ENCODE data around the gene BAG5. TPM values are rescaled to one million over a fixed set of nuclear protein-coding genes. Genes with fewer than 3 reads are reported as not detected.
"Not testable (repeated sequence)": the region's sequence is repeated elsewhere in the genome, so short reads cannot be mapped to it uniquely, and the experiment has no call there.

The BAG5 gene
- total RNA-seq, 1 experiment from 2014 or later, result 27.0 TPM

DNA sequence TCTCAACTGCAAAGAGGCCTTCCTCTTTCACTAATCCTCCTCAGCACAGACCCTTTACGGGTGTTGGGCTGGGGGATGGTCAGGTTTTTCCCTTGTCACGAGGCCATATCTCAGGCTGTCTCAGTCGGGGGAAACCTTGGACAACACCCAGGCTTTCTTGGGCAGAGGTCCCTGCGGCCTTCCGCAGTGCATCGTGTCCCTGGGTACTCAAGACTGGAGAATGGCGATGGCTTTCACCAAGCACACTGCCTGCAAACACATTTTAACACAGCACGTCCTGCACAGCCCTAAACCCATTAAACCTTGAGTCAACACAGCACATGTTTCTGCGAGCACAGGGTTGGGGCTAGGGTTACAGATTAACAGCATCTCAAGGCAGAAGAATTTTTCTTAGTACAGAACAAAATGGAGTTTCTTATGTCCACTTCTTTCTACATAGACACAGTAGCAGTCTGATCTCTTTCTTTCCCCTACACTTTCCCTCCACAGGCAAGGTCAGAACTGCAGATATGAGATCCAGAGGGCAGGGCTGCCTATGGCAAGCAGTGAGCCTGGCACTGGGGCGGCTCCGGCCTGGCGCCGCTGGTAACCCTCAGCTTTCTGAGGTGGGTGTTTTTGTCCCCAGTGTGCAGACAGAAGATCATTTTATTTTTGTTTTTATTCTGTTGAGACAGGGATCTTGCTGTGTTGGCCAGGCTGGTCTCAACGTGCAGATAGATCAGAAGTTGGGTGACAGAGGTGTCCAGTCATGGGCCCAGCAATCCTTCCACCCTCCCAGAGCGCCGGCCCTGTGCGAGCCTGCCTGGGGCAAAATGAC is 36.8 kb downstream of the BAG5 start:
- H3K27ac ChIP-seq (ENCODE audit: low read depth, low read length); H3K9me2 ChIP-seq (ENCODE audit: insufficient read depth); BruUV-seq (replicated peaks); intact Hi-C loops (cut with micrococcal nuclease); H3K4me2 ChIP-seq (ENCODE audit: low read length); POLR2A ChIA-PET; H3K36me3 ChIP-seq (ENCODE audit: control insufficient read depth in 1 of 2, insufficient read depth in 2 of 2, low read length in 2 of 2); RAD21 ChIA-PET (ENCODE audit: low non-redundant PET in 1 of 2, low total read pairs in 2 of 2, uncharacterized antibody in 2 of 2, unreplicated experiment in 2 of 2); H3K9me3 ChIP-seq (ENCODE audit: control insufficient read depth in 1 of 2, insufficient read depth in 1 of 2, low read depth in 1 of 2, low read length in 2 of 2); H4K20me1 ChIP-seq (ENCODE audit: insufficient read depth); DNase-seq (ENCODE audit: low read depth, low spot score); H3K9ac ChIP-seq (ENCODE audit: low read length); H3K4me3 ChIP-seq (replicated peaks in 1 of 2; ENCODE audit: low read depth in 1 of 2, low read length in 2 of 2); H3K27me3 ChIP-seq (ENCODE audit: insufficient read depth, low read length); CTCF ChIA-PET; ATAC-seq; H2AFZ ChIP-seq (ENCODE audit: low read depth, low read length, poor library complexity, severe bottlenecking): not testable (repeated sequence)
- H3K4me1 ChIP-seq (ENCODE audit: control insufficient read depth in 1 of 2, insufficient read depth in 2 of 2, low read length in 2 of 2), result peaks cover 17 to 43% of the 10 kb centered on the region in 2 experiments; a peak in 3 of 4 replicates
- peaks cover 25% of the 10 kb centered on the region for H3K79me2 ChIP-seq (ENCODE audit: insufficient read depth, low read length)

DNA sequence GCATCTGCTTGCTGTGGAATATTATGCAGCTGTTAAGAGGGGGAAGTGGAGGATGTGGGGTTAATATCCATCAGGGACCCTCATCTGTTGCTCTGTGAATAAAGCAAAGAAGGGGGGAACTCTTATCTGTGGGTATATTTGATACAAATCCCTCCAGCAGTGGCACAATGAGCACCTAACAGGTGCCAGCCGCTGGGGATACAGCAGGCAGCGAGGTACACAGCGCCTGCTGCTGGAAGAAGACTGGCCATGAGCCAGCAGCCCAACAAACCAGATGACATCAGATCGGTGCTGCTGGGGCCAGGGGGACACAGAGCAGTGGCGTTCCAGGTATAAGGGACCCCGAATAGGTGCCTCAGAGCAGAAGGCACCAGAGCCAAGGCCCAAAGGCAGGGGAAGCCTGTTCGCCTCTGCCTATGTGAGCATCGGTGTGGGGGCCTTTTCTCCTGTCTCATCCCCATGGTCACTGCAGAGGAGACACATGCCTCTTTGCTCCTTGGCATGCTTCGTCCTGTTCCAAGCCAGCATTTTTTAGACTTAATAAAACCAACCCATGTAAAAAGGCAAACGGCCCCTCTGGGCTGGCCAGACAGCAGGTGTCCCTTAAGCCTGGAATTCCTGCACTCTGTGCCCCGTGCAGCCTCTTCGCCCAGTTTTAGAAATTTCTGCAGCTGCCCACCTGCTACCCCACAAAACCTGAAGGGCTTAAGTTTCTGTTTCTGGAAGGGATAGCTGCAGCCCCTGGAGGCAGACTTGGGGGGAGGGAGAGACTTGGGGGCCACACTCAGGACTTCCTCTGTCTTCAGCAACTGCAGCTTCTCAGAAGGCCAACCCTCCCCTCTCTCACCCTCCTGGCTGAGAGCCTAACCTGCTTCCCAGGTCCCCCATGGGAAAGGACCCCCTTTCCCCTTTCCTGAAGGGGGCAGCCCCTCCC is 38.2 kb downstream of the BAG5 start:
- no peak overlapping the region for H3K27ac ChIP-seq (ENCODE audit: low read depth, low read length)
- intact Hi-C loops (cut with micrococcal nuclease), result no loop called here
- H4K20me1 ChIP-seq (ENCODE audit: insufficient read depth), result no peaks in the 10 kb centered on the region; the same call in 1 of the 2 replicates
- H3K4me2 ChIP-seq (ENCODE audit: low read length), result no peak overlapping the region
- no peak for DNase-seq (ENCODE audit: low read depth, low spot score)
- H2AFZ ChIP-seq (ENCODE audit: low read depth, low read length, poor library complexity, severe bottlenecking), result no peak overlapping the region
- H3K9me3 ChIP-seq (ENCODE audit: control insufficient read depth in 1 of 2, insufficient read depth in 1 of 2, low read depth in 1 of 2, low read length in 2 of 2), result no peaks in the 10 kb centered on the region
- H3K4me3 ChIP-seq (replicated peaks in 1 of 2; ENCODE audit: low read depth in 1 of 2, low read length in 2 of 2), result no peak overlapping the region
- BruUV-seq (replicated peaks), result no TSS peak
- peaks cover 0 to 9% of the 10 kb centered on the region in 2 experiments; a peak in 1 of 4 replicates for H3K36me3 ChIP-seq (ENCODE audit: control insufficient read depth in 1 of 2, insufficient read depth in 2 of 2, low read length in 2 of 2)
- no peak overlapping the region for H3K9ac ChIP-seq (ENCODE audit: low read length)
- no peaks in the 10 kb centered on the region for H3K27me3 ChIP-seq (ENCODE audit: insufficient read depth, low read length)
- H3K4me1 ChIP-seq (ENCODE audit: control insufficient read depth in 1 of 2, insufficient read depth in 2 of 2, low read length in 2 of 2), result peaks cover 15 to 46% of the 10 kb centered on the region in 2 experiments; a peak in 3 of 4 replicates
- TF ChIP-seq EZH2 (IDR thresholded peaks at IDR 0.05) (no peak), POLR2A (IDR thresholded peaks at IDR 0.05; ENCODE audit: borderline replicate concordance, extremely low read depth, insufficient read depth, insufficient read length) (no peak), CTCF (IDR thresholded peaks at IDR 0.05 in 2 of 3, conservative IDR thresholded peaks at IDR 0.05 in 1 of 3; ENCODE audit: borderline replicate concordance in 1 of 3, insufficient read depth in 1 of 3, low read depth in 2 of 3, low read length in 2 of 3) (peak in 2 of 3 experiments; percentile 9 to 20; a peak in 2 of 6 replicates), TCF7L2 (IDR thresholded peaks at IDR 0.05; ENCODE audit: borderline replicate concordance, extremely low read depth, insufficient read depth, insufficient read length) (no peak)
- ATAC-seq, result no peak
- no peaks in the 10 kb centered on the region for H3K9me2 ChIP-seq (ENCODE audit: insufficient read depth)
- ChIA-PET RAD21 (ENCODE audit: low non-redundant PET in 1 of 2, low total read pairs in 2 of 2, uncharacterized antibody in 2 of 2, unreplicated experiment in 2 of 2) (no interaction called here), CTCF (no interaction called here), POLR2A (no interaction called here)
- H3K79me2 ChIP-seq (ENCODE audit: insufficient read depth, low read length), result peaks cover 19% of the 10 kb centered on the region
